ENCODE results near the gene SLC22A31. TPM values are rescaled to one million over a fixed set of nuclear protein-coding genes. Genes with fewer than 3 reads are reported as not detected.
A peak's percentile ranks its signal among the peaks of the same experiment; 100 is the strongest.

Gene SLC22A31
- total and polyA plus RNA-seq, 2 donors (not counting 1 experiment from before 2014, with no cell fraction given) = 0.17 to 0.24 TPM

GRCh38 chr16:89221604-89222003 lies 21.3 kb upstream of the SLC22A31 start:
- peaks cover 14% of the 10 kb centered on the region for H3K36me3 ChIP-seq (ENCODE audit: control insufficient read depth, insufficient read depth, low read length)
- peaks cover 13% of the 10 kb centered on the region for H3K79me2 ChIP-seq (ENCODE audit: control insufficient read depth, insufficient read depth, low read length)
- H4K20me1 ChIP-seq (ENCODE audit: control insufficient read depth, extremely low read depth, insufficient read depth, low read length) = no peaks in the 10 kb centered on the region
- H3K9me3 ChIP-seq (ENCODE audit: control insufficient read depth, insufficient read depth, low read depth, low read length) = peaks cover 2% of the 10 kb centered on the region
- H3K4me2 ChIP-seq (ENCODE audit: extremely low read depth, insufficient read depth, low read length) = no peak overlapping the region
- H3K4me3 ChIP-seq (replicated peaks in 1 of 4; ENCODE audit: control extremely low read depth in 1 of 4, insufficient read depth in 1 of 4, low read depth in 3 of 4, low read length in 4 of 4) = no peak overlapping the region
- H3K27me3 ChIP-seq (ENCODE audit: control insufficient read depth, insufficient read depth, low read length) = no peaks in the 10 kb centered on the region
- H3K27ac ChIP-seq (ENCODE audit: insufficient read depth, low read length) = no peak overlapping the region
- no peak overlapping the region for H2AFZ ChIP-seq (ENCODE audit: low read length)
- TF ChIP-seq EZH2 (IDR thresholded peaks at IDR 0.05; ENCODE audit: low read length, missing control alignments) (no peak), CTCF (conservative IDR thresholded peaks at IDR 0.05 in 1 of 2, IDR thresholded peaks at IDR 0.05 in 1 of 2; ENCODE audit: low read depth in 1 of 2, low read length in 2 of 2) (no peak)
- DNase-seq (ENCODE audit: low read depth in 2 of 2) = no peak
- peaks cover 2% of the 10 kb centered on the region for H3K4me1 ChIP-seq (ENCODE audit: control insufficient read depth, extremely low read depth, insufficient read depth, low read length)
- no peak overlapping the region for H3K9ac ChIP-seq (ENCODE audit: insufficient read depth, low read length)

- Histone ChIP-seq H3K79me2 (ENCODE audit: control insufficient read depth, insufficient read depth, low read length) (peaks cover 13% of the 10 kb centered on the region), H3K4me3 (replicated peaks in 1 of 4; ENCODE audit: control extremely low read depth in 1 of 4, insufficient read depth in 1 of 4, low read depth in 3 of 4, low read length in 4 of 4) (no peak overlapping the region), H3K4me1 (ENCODE audit: control insufficient read depth, extremely low read depth, insufficient read depth, low read length) (peaks cover 2% of the 10 kb centered on the region), H4K20me1 (ENCODE audit: control insufficient read depth, extremely low read depth, insufficient read depth, low read length) (no peaks in the 10 kb centered on the region), H2AFZ (ENCODE audit: low read length) (no peak overlapping the region), H3K4me2 (ENCODE audit: extremely low read depth, insufficient read depth, low read length) (no peak overlapping the region), H3K9me3 (ENCODE audit: control insufficient read depth, insufficient read depth, low read depth, low read length) (no peaks in the 10 kb centered on the region), H3K27me3 (ENCODE audit: control insufficient read depth, insufficient read depth, low read length) (no peaks in the 10 kb centered on the region), H3K27ac (ENCODE audit: insufficient read depth, low read length) (no peak overlapping the region), H3K9ac (ENCODE audit: insufficient read depth, low read length) (no peak overlapping the region), H3K36me3 (ENCODE audit: control insufficient read depth, insufficient read depth, low read length) (peaks cover 9% of the 10 kb centered on the region)
- no peak for TF ChIP-seq EZH2 (IDR thresholded peaks at IDR 0.05; ENCODE audit: low read length, missing control alignments)
- TF ChIP-seq CTCF (conservative IDR thresholded peaks at IDR 0.05 in 1 of 2, IDR thresholded peaks at IDR 0.05 in 1 of 2; ENCODE audit: low read depth in 1 of 2, low read length in 2 of 2) = no peak
- no peak for DNase-seq (ENCODE audit: low read depth in 2 of 2)
These were observed 19.0 kb upstream of the SLC22A31 start for GRCh38 chr16:89219365-89219764.

- H4K20me1 ChIP-seq (ENCODE audit: control insufficient read depth, extremely low read depth, insufficient read depth, low read length) = no peaks in the 10 kb centered on the region
- peak; percentile 80 to 85 for DNase-seq (ENCODE audit: low read depth in 2 of 2)
- peaks cover 2% of the 10 kb centered on the region for H3K4me1 ChIP-seq (ENCODE audit: control insufficient read depth, extremely low read depth, insufficient read depth, low read length)
- peak within 1 kb of the TSS; percentile 86 for H3K9ac ChIP-seq (ENCODE audit: insufficient read depth, low read length)
- H2AFZ ChIP-seq (ENCODE audit: low read length) = peak within 1 kb of the TSS; percentile 63
- H3K4me3 ChIP-seq (replicated peaks in 1 of 4; ENCODE audit: control extremely low read depth in 1 of 4, insufficient read depth in 1 of 4, low read depth in 3 of 4, low read length in 4 of 4) = peak within 1 kb of the TSS; percentile 62 to 91 (median 84)
- peaks cover 13% of the 10 kb centered on the region for H3K79me2 ChIP-seq (ENCODE audit: control insufficient read depth, insufficient read depth, low read length)
- H3K27ac ChIP-seq (ENCODE audit: insufficient read depth, low read length) = peak within 1 kb of the TSS; percentile 91
- H3K9me3 ChIP-seq (ENCODE audit: control insufficient read depth, insufficient read depth, low read depth, low read length) = no peaks in the 10 kb centered on the region
- peaks cover 4% of the 10 kb centered on the region for H3K36me3 ChIP-seq (ENCODE audit: control insufficient read depth, insufficient read depth, low read length)
- H3K27me3 ChIP-seq (ENCODE audit: control insufficient read depth, insufficient read depth, low read length) = no peaks in the 10 kb centered on the region
- peak within 1 kb of the TSS; percentile 95 for H3K4me2 ChIP-seq (ENCODE audit: extremely low read depth, insufficient read depth, low read length)
- TF ChIP-seq CTCF (conservative IDR thresholded peaks at IDR 0.05 in 1 of 2, IDR thresholded peaks at IDR 0.05 in 1 of 2; ENCODE audit: low read depth in 1 of 2, low read length in 2 of 2) (no peak), EZH2 (IDR thresholded peaks at IDR 0.05; ENCODE audit: low read length, missing control alignments) (no peak)
These were observed 17.3 kb upstream of the SLC22A31 start, which contains the start of gene ZNF778 for GRCh38 chr16:89217388-89218191. Gene ZNF778 (plus strand): TSS chr16:89217703. CDS start chr16:89221128, 3,425 bp downstream.

Measured in fibroblast of lung (primary cell).